HEK293 (cell line): ENCODE results near the gene INTS15.

ENCODE experiments used
- GLIS2 ChIP-seq: fragments of 450-650 bp; formaldehyde crosslinking; IDR thresholded peaks from 2 replicates; pipeline ENCODE4 v1.5.1; 2016; ENCODE audit warnings: missing biosample characterization, missing genetic modification characterization
- KLF16 ChIP-seq: fragments of 450-650 bp; formaldehyde crosslinking; IDR thresholded peaks from 2 replicates; pipeline ENCODE4 v1.5.1; 2017; ENCODE audit warnings: missing biosample characterization, missing genetic modification characterization
- REPIN1 ChIP-seq: fragments of 450-650 bp; formaldehyde crosslinking; IDR thresholded peaks from 2 replicates; pipeline ENCODE4 v1.5.1; 2017; ENCODE audit warnings: missing biosample characterization, missing genetic modification characterization, low read depth
- SCRT2 ChIP-seq: fragments of 450-650 bp; formaldehyde crosslinking; IDR thresholded peaks from 2 replicates; pipeline ENCODE4 v1.5.1; 2016; ENCODE audit warnings: missing biosample characterization, missing genetic modification characterization
- SP2 ChIP-seq: fragments of 450-650 bp; formaldehyde crosslinking; IDR thresholded peaks from 2 replicates; pipeline ENCODE4 v1.5.1; 2016; ENCODE audit warnings: missing biosample characterization, missing genetic modification characterization
- TRIM28 ChIP-seq: IDR thresholded peaks from 2 replicates; pipeline ENCODE4 v1.6.1; 2011; ENCODE audit warnings: low read length, control low read depth, borderline replicate concordance
- ZBTB6 ChIP-seq: fragments of 450-650 bp; formaldehyde crosslinking; IDR thresholded peaks from 2 replicates; pipeline ENCODE4 v1.5.1; 2017; ENCODE audit warnings: missing biosample characterization, missing genetic modification characterization
- ZFP69B ChIP-seq: fragments of 450-650 bp; formaldehyde crosslinking; IDR thresholded peaks from 2 replicates; pipeline ENCODE4 v1.5.1; 2016; ENCODE audit warnings: missing biosample characterization, missing genetic modification characterization
- ZNF10 ChIP-seq: fragments of 450-650 bp; formaldehyde crosslinking; IDR thresholded peaks from 2 replicates; pipeline ENCODE4 v1.5.1; 2017; ENCODE audit warnings: missing biosample characterization, missing genetic modification characterization
- ZNF155 ChIP-seq: fragments of 450-650 bp; formaldehyde crosslinking; IDR thresholded peaks from 2 replicates; pipeline ENCODE4 v1.5.1; 2016; ENCODE audit warnings: missing biosample characterization, missing genetic modification characterization
- ZNF174 ChIP-seq: fragments of 450-650 bp; formaldehyde crosslinking; IDR thresholded peaks from 2 replicates; pipeline ENCODE4 v1.5.0; 2017; ENCODE audit warnings: missing biosample characterization, mild to moderate bottlenecking, missing genetic modification characterization
- ZNF221 ChIP-seq: fragments of 450-650 bp; formaldehyde crosslinking; IDR thresholded peaks from 2 replicates; pipeline ENCODE4 v1.5.1; 2017; ENCODE audit warnings: missing biosample characterization, missing genetic modification characterization, borderline replicate concordance
- ZNF324 ChIP-seq: fragments of 450-650 bp; formaldehyde crosslinking; IDR thresholded peaks from 2 replicates; pipeline ENCODE4 v1.5.1; 2016; ENCODE audit warnings: missing biosample characterization, missing genetic modification characterization
- ZNF394 ChIP-seq: fragments of 450-650 bp; formaldehyde crosslinking; IDR thresholded peaks from 2 replicates; pipeline ENCODE4 v1.5.1; 2016; ENCODE audit warnings: missing biosample characterization, missing genetic modification characterization, mild to moderate bottlenecking, moderate library complexity, borderline replicate concordance
- ZNF404 ChIP-seq: fragments of 450-650 bp; formaldehyde crosslinking; IDR thresholded peaks from 2 replicates; pipeline ENCODE4 v1.5.1; 2017; ENCODE audit warnings: missing biosample characterization, missing genetic modification characterization
- ZNF423 ChIP-seq: fragments of 450-650 bp; formaldehyde crosslinking; IDR thresholded peaks from 2 replicates; pipeline ENCODE4 v1.5.1; 2016; ENCODE audit warnings: missing biosample characterization, missing genetic modification characterization
- ZNF426 ChIP-seq: fragments of 450-650 bp; formaldehyde crosslinking; IDR thresholded peaks from 2 replicates; pipeline ENCODE4 v1.5.1; 2017; ENCODE audit warnings: missing biosample characterization, missing genetic modification characterization, mild to moderate bottlenecking, inconsistent platforms, moderate library complexity
- ZNF521 ChIP-seq: fragments of 450-650 bp; formaldehyde crosslinking; IDR thresholded peaks from 2 replicates; pipeline ENCODE4 v1.5.1; 2017; ENCODE audit warnings: missing biosample characterization, mild to moderate bottlenecking, missing genetic modification characterization
- ZNF596 ChIP-seq: fragments of 450-650 bp; IDR thresholded peaks from 2 replicates; pipeline ENCODE4 v1.5.0; 2018; ENCODE audit warnings: missing biosample characterization, mild to moderate bottlenecking, missing genetic modification characterization, moderate library complexity
- ZNF654 ChIP-seq: fragments of 450-650 bp; formaldehyde crosslinking; IDR thresholded peaks from 2 replicates; pipeline ENCODE4 v1.5.1; 2016; ENCODE audit warnings: low read depth, missing biosample characterization, missing genetic modification characterization
- ZNF776 ChIP-seq: fragments of 450-650 bp; formaldehyde crosslinking; IDR thresholded peaks from 2 replicates; pipeline ENCODE4 v1.5.0; 2017; ENCODE audit warnings: missing biosample characterization, missing genetic modification characterization, borderline replicate concordance
- ZSCAN4 ChIP-seq: fragments of 450-650 bp; formaldehyde crosslinking; IDR thresholded peaks from 2 replicates; pipeline ENCODE4 v1.5.1; 2017; ENCODE audit warnings: missing biosample characterization, missing genetic modification characterization
- TF ChIP-seq, protein P1 (sequence below): fragments of 450-650 bp; formaldehyde crosslinking; IDR thresholded peaks from 2 replicates; pipeline ENCODE4 v1.5.1; 2016; ENCODE audit warnings: missing biosample characterization, missing genetic modification characterization
- TF ChIP-seq, protein P2 (sequence below): fragments of 450-650 bp; formaldehyde crosslinking; conservative IDR thresholded peaks from 2 replicates; pipeline ENCODE4 v1.5.1; 2016; ENCODE audit warnings: low read depth, missing biosample characterization, missing genetic modification characterization
- TF ChIP-seq, protein P3 (sequence below): fragments of 450-650 bp; formaldehyde crosslinking; IDR thresholded peaks from 2 replicates; pipeline ENCODE4 v1.5.1; 2016; ENCODE audit warnings: missing biosample characterization, missing genetic modification characterization
- TF ChIP-seq, protein P4 (sequence below): fragments of 450-650 bp; formaldehyde crosslinking; IDR thresholded peaks from 2 replicates; pipeline ENCODE4 v1.5.1; 2016; ENCODE audit warnings: missing biosample characterization, missing genetic modification characterization, borderline replicate concordance

INTS15 gene

GRCh38 chr7:6615723-6616555 lies 26.1 kb downstream of the INTS15 start (continued):
- TF ChIP-seq GLIS2 (tag by site-specific recombination) (no peak; the same call in none of the 2 replicates), KLF16 (tag by site-specific recombination) (no peak), ZNF521 (no peak), ZNF10 (no peak), SCRT2 (tag by site-specific recombination) (no peak), ZNF394 (tag by site-specific recombination) (no peak), ZNF404 (tag by site-specific recombination) (no peak), SP2 (tag by site-specific recombination) (0 out of 2 replicates have a peak, but pooled peaks have one; percentile 15), ZNF423 (no peak), TRIM28 (no peak), ZSCAN4 (tag by site-specific recombination) (no peak), ZNF596 (no peak), ZNF654 (tag by site-specific recombination) (no peak), ZNF426 (tag by site-specific recombination) (no peak), ZNF776 (tag by site-specific recombination) (no peak), REPIN1 (no peak), ZNF174 (tag by site-specific recombination) (no peak), ZBTB6 (tag by site-specific recombination) (no peak), ZNF155 (tag by site-specific recombination) (no peak), ZNF324 (tag by site-specific recombination) (no peak), ZNF221 (tag by site-specific recombination) (no peak), ZFP69B (tag by site-specific recombination) (no peak)
- TF ChIP-seq, protein P1, sequence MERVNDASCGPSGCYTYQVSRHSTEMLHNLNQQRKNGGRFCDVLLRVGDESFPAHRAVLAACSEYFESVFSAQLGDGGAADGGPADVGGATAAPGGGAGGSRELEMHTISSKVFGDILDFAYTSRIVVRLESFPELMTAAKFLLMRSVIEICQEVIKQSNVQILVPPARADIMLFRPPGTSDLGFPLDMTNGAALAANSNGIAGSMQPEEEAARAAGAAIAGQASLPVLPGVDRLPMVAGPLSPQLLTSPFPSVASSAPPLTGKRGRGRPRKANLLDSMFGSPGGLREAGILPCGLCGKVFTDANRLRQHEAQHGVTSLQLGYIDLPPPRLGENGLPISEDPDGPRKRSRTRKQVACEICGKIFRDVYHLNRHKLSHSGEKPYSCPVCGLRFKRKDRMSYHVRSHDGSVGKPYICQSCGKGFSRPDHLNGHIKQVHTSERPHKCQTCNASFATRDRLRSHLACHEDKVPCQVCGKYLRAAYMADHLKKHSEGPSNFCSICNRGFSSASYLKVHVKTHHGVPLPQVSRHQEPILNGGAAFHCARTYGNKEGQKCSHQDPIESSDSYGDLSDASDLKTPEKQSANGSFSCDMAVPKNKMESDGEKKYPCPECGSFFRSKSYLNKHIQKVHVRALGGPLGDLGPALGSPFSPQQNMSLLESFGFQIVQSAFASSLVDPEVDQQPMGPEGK (tag by site-specific recombination): peak; percentile 42; the same call in 1 of the 2 replicates
- TF ChIP-seq, protein P2, sequence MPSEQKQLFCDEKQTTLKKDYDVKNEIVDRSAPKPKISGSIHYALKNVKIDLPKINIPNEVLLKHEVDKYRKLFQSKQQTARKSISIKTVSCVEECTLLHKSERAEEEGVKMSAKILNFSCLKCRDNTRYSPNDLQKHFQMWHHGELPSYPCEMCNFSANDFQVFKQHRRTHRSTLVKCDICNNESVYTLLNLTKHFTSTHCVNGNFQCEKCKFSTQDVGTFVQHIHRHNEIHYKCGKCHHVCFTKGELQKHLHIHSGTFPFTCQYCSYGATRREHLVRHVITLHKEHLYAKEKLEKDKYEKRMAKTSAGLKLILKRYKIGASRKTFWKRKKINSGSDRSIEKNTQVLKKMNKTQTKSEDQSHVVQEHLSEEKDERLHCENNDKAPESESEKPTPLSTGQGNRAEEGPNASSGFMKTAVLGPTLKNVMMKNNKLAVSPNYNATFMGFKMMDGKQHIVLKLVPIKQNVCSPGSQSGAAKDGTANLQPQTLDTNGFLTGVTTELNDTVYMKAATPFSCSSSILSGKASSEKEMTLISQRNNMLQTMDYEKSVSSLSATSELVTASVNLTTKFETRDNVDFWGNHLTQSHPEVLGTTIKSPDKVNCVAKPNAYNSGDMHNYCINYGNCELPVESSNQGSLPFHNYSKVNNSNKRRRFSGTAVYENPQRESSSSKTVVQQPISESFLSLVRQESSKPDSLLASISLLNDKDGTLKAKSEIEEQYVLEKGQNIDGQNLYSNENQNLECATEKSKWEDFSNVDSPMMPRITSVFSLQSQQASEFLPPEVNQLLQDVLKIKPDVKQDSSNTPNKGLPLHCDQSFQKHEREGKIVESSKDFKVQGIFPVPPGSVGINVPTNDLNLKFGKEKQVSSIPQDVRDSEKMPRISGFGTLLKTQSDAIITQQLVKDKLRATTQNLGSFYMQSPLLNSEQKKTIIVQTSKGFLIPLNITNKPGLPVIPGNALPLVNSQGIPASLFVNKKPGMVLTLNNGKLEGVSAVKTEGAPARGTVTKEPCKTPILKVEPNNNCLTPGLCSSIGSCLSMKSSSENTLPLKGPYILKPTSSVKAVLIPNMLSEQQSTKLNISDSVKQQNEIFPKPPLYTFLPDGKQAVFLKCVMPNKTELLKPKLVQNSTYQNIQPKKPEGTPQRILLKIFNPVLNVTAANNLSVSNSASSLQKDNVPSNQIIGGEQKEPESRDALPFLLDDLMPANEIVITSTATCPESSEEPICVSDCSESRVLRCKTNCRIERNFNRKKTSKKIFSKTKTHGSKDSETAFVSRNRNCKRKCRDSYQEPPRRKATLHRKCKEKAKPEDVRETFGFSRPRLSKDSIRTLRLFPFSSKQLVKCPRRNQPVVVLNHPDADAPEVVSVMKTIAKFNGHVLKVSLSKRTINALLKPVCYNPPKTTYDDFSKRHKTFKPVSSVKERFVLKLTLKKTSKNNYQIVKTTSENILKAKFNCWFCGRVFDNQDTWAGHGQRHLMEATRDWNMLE: no peak
- TF ChIP-seq, protein P3, sequence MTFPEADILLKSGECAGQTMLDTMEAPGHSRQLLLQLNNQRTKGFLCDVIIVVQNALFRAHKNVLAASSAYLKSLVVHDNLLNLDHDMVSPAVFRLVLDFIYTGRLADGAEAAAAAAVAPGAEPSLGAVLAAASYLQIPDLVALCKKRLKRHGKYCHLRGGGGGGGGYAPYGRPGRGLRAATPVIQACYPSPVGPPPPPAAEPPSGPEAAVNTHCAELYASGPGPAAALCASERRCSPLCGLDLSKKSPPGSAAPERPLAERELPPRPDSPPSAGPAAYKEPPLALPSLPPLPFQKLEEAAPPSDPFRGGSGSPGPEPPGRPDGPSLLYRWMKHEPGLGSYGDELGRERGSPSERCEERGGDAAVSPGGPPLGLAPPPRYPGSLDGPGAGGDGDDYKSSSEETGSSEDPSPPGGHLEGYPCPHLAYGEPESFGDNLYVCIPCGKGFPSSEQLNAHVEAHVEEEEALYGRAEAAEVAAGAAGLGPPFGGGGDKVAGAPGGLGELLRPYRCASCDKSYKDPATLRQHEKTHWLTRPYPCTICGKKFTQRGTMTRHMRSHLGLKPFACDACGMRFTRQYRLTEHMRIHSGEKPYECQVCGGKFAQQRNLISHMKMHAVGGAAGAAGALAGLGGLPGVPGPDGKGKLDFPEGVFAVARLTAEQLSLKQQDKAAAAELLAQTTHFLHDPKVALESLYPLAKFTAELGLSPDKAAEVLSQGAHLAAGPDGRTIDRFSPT (tag by site-specific recombination): peak; percentile 61; the same call in 1 of the 2 replicates
- TF ChIP-seq, protein P4, sequence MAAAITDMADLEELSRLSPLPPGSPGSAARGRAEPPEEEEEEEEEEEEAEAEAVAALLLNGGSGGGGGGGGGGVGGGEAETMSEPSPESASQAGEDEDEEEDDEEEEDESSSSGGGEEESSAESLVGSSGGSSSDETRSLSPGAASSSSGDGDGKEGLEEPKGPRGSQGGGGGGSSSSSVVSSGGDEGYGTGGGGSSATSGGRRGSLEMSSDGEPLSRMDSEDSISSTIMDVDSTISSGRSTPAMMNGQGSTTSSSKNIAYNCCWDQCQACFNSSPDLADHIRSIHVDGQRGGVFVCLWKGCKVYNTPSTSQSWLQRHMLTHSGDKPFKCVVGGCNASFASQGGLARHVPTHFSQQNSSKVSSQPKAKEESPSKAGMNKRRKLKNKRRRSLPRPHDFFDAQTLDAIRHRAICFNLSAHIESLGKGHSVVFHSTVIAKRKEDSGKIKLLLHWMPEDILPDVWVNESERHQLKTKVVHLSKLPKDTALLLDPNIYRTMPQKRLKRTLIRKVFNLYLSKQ (tag by site-specific recombination): no peak
